ENCODE measurements around the gene FHIT.

DNA sequence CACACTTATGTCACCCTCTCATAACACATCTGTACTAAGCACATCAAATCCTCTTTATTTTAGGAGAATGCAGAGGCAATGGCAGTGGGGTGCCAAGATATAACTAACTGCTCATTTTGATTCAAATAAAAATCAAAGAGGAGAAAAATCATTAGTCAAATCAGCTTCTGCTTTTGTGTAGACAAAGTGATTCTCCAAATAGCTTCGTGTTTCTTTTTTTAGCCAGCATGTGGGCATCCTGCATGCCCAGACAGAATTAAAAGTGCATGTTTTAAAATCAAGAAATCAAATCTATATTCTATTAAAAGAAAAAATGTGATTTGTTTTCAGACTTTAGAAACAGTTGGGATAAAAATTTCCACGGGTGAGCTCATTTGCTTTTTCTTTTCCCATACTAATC is 1440.1 kb downstream of the FHIT start:
- TF ChIP-seq POLR2A (IDR thresholded peaks at IDR 0.05) = no peak
- TF ChIP-seq, protein P1, sequence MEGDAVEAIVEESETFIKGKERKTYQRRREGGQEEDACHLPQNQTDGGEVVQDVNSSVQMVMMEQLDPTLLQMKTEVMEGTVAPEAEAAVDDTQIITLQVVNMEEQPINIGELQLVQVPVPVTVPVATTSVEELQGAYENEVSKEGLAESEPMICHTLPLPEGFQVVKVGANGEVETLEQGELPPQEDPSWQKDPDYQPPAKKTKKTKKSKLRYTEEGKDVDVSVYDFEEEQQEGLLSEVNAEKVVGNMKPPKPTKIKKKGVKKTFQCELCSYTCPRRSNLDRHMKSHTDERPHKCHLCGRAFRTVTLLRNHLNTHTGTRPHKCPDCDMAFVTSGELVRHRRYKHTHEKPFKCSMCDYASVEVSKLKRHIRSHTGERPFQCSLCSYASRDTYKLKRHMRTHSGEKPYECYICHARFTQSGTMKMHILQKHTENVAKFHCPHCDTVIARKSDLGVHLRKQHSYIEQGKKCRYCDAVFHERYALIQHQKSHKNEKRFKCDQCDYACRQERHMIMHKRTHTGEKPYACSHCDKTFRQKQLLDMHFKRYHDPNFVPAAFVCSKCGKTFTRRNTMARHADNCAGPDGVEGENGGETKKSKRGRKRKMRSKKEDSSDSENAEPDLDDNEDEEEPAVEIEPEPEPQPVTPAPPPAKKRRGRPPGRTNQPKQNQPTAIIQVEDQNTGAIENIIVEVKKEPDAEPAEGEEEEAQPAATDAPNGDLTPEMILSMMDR (IDR thresholded peaks at IDR 0.05) = no peak
